Measurements from ENCODE around the gene TRA2A. TPM values are rescaled to one million over a fixed set of nuclear protein-coding genes. Genes with fewer than 3 reads are reported as not detected.
A peak's percentile ranks its signal among the peaks of the same experiment; 100 is the strongest.

The TRA2A gene
- total and polyA plus RNA-seq, 2 of the 13 experiments (the other 11 are each of a cell fraction or from before 2014, with no cell fraction given), result 39.1 to 41.6 TPM

DNA sequence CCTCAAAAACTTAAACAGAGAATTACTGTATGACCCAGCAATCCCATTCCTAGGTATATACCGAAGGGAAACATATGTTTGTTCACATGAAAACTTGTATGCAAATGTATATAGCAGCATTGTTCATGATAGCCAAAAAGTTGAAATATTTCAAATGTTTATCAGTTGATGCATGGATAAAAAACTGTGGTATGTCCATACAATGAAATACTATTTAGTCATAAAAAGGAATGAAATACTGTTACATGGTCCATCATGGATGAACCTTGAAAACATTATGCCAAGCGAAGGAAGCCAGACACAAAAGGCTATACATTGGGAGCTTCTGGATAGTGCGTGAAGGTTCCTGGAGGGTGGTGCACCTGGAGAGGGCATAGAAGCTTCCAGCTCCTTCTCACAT, 11.0 kb upstream of the TRA2A start:
- no peak overlapping the region for H2AFZ ChIP-seq (ENCODE audit: low read length)
- CTCF ChIA-PET (ENCODE audit: low intra/inter-chr PET ratio, low total read pairs), result no interaction called here
- no peak overlapping the region for H3K9ac ChIP-seq (ENCODE audit: insufficient read depth, low read depth, low read length)
- H4K20me1 ChIP-seq (ENCODE audit: insufficient read depth, low read length), result no peaks in the 10 kb centered on the region
- intact Hi-C loops (cut with micrococcal nuclease; ENCODE audit: unreplicated experiment), result loop anchor here (10.0 kb wide), 1 partner anchor 358 kb away; the partner anchor contains the start of gene NUP42
- DNase-seq (ENCODE audit: low spot score) (no peak), ATAC-seq (no peak), FAIRE-seq (no peak)
- no peaks in the 10 kb centered on the region for H3K36me3 ChIP-seq (replicated peaks in 1 of 2; ENCODE audit: control insufficient read depth in 1 of 2, insufficient read depth in 2 of 2, low read length in 2 of 2)
- H3K27me3 ChIP-seq (ENCODE audit: control insufficient read depth in 1 of 2, insufficient read depth in 2 of 2, low read length in 2 of 2), result no peaks in the 10 kb centered on the region
- no peaks in the 10 kb centered on the region for H3K79me2 ChIP-seq (ENCODE audit: insufficient read depth, low read length)
- in situ Hi-C loops (cut with HindIII; ENCODE audit: extremely low pct_ligation_motif_present, low pct_unique_long_range_greater_than_20kb), result no loop called here
- POLR2A ChIA-PET, result no interaction called here
- 43% methylated on average over 3 of the region's 3 CpGs for WGBS (ENCODE audit: low lambda C conversion rate)
- no peak overlapping the region for H3K4me3 ChIP-seq (replicated peaks in 1 of 3; ENCODE audit: insufficient read depth in 1 of 3, low read depth in 2 of 3, low read length in 3 of 3)
- H3K27ac ChIP-seq (ENCODE audit: extremely low read length, insufficient read depth, low read length), result no peak overlapping the region
- H3K9me3 ChIP-seq (ENCODE audit: low read length), result no peaks in the 10 kb centered on the region
- TF ChIP-seq EHMT2 (IDR thresholded peaks at IDR 0.05; ENCODE audit: borderline replicate concordance, low read depth, low read length) (no peak), ATF1 (CRISPR knock-in tag; IDR thresholded peaks at IDR 0.05) (no peak), SP140L (CRISPR knock-in tag; IDR thresholded peaks at IDR 0.05; ENCODE audit: borderline replicate concordance) (no peak)
- TF ChIP-seq, protein P1, sequence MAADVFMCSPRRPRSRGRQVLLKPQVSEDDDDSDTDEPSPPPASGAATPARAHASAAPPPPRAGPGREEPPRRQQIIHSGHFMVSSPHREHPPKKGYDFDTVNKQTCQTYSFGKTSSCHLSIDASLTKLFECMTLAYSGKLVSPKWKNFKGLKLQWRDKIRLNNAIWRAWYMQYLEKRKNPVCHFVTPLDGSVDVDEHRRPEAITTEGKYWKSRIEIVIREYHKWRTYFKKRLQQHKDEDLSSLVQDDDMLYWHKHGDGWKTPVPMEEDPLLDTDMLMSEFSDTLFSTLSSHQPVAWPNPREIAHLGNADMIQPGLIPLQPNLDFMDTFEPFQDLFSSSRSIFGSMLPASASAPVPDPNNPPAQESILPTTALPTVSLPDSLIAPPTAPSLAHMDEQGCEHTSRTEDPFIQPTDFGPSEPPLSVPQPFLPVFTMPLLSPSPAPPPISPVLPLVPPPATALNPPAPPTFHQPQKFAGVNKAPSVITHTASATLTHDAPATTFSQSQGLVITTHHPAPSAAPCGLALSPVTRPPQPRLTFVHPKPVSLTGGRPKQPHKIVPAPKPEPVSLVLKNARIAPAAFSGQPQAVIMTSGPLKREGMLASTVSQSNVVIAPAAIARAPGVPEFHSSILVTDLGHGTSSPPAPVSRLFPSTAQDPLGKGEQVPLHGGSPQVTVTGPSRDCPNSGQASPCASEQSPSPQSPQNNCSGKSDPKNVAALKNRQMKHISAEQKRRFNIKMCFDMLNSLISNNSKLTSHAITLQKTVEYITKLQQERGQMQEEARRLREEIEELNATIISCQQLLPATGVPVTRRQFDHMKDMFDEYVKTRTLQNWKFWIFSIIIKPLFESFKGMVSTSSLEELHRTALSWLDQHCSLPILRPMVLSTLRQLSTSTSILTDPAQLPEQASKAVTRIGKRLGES (CRISPR knock-in tag; IDR thresholded peaks at IDR 0.05; ENCODE audit: borderline replicate concordance), result no peak
- peaks cover 29% of the 10 kb centered on the region for H3K4me1 ChIP-seq (ENCODE audit: insufficient read depth, low read length)
- BruUV-seq (replicated peaks), result no TSS peak
- H3K4me2 ChIP-seq (ENCODE audit: low read depth, low read length), result no peak overlapping the region

DNA sequence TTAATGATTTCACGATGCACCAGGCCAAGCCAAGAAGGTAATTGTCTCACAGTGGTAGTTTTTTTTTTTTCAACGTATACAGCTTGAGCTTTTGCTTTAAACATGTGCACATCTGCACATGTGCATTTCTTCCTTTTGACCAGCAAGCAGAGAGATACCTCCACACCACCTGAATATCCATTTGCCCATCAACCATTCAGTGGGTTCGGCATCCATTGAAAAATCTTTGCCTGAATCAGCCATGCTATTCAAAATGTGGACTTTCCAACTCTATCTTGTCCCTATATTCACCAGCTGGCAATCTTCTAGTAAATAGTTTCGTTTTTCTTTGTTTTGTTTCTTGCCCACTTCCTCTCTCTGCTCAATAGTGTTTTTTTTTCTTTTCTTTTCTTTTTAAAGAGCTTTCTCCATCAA, 7.7 kb upstream of the TRA2A start:
- Histone ChIP-seq H3K4me1 (ENCODE audit: insufficient read depth, low read length) (peaks cover 23% of the 10 kb centered on the region), H3K4me3 (replicated peaks in 1 of 3; ENCODE audit: insufficient read depth in 1 of 3, low read depth in 2 of 3, low read length in 3 of 3) (no peak overlapping the region), H3K9me3 (ENCODE audit: low read length) (no peaks in the 10 kb centered on the region), H3K36me3 (replicated peaks in 1 of 2; ENCODE audit: control insufficient read depth in 1 of 2, insufficient read depth in 2 of 2, low read length in 2 of 2) (no peaks in the 10 kb centered on the region), H4K20me1 (ENCODE audit: insufficient read depth, low read length) (no peaks in the 10 kb centered on the region), H3K27me3 (ENCODE audit: control insufficient read depth in 1 of 2, insufficient read depth in 2 of 2, low read length in 2 of 2) (no peaks in the 10 kb centered on the region), H2AFZ (ENCODE audit: low read length) (no peak overlapping the region), H3K79me2 (ENCODE audit: insufficient read depth, low read length) (no peaks in the 10 kb centered on the region), H3K9ac (ENCODE audit: insufficient read depth, low read depth, low read length) (no peak overlapping the region), H3K27ac (ENCODE audit: extremely low read length, insufficient read depth, low read length) (no peak overlapping the region), H3K4me2 (ENCODE audit: low read depth, low read length) (peak overlapping the region; percentile 34; the same call in 1 of the 2 replicates)
- ChIA-PET POLR2A (interaction anchor here (1.4 kb wide), 1 partner anchor 15 kb away, joined by 3 read pairs; no protein-coding TSS in a partner anchor), CTCF (ENCODE audit: low intra/inter-chr PET ratio, low total read pairs) (no interaction called here)
- WGBS (ENCODE audit: low lambda C conversion rate), result 19% methylated on average over 4 of the region's 4 CpGs
- BruUV-seq (replicated peaks), result no TSS peak
- ATAC-seq (no peak; the same call in 2 of the 3 replicates), DNase-seq (ENCODE audit: low spot score) (no peak), FAIRE-seq (no peak)
- in situ Hi-C loops (cut with HindIII; ENCODE audit: extremely low pct_ligation_motif_present, low pct_unique_long_range_greater_than_20kb) (no loop called here), intact Hi-C loops (cut with micrococcal nuclease; ENCODE audit: unreplicated experiment) (no loop called here)
- no peak for TF ChIP-seq MAZ (IDR thresholded peaks at IDR 0.05; ENCODE audit: borderline replicate concordance, low read depth, low read length)
- TF ChIP-seq MAZ (CRISPR knock-in tag; IDR thresholded peaks at IDR 0.05; ENCODE audit: low read depth), result no peak
- TF ChIP-seq HNRNPK (IDR thresholded peaks at IDR 0.05; ENCODE audit: low read depth, low read length, poor library complexity, severe bottlenecking), result no peak
- TF ChIP-seq HMG20B (CRISPR knock-in tag; conservative IDR thresholded peaks at IDR 0.05), result no peak
- no peak for TF ChIP-seq HMG20A (CRISPR knock-in tag; IDR thresholded peaks at IDR 0.05; ENCODE audit: borderline replicate concordance)
- no peak for TF ChIP-seq SP4 (CRISPR knock-in tag; IDR thresholded peaks at IDR 0.05)
- TF ChIP-seq MTF2 (CRISPR knock-in tag; IDR thresholded peaks at IDR 0.05; ENCODE audit: borderline replicate concordance), result no peak
- no peak for TF ChIP-seq ZNF83 (CRISPR knock-in tag; IDR thresholded peaks at IDR 0.05; ENCODE audit: borderline replicate concordance)
- no peak for TF ChIP-seq KLF16 (CRISPR knock-in tag; IDR thresholded peaks at IDR 0.05)
- no peak for TF ChIP-seq ZNF510 (CRISPR knock-in tag; IDR thresholded peaks at IDR 0.05; ENCODE audit: low read depth)
- TF ChIP-seq PCBP1 (IDR thresholded peaks at IDR 0.05; ENCODE audit: borderline replicate concordance, low read depth, low read length), result no peak

Data from HepG2 (cell line).